Measurements from ENCODE around the gene PSME2. TPM values are rescaled to one million over a fixed set of nuclear protein-coding genes. Genes with fewer than 3 reads are reported as not detected.
A peak's percentile ranks its signal among the peaks of the same experiment; 100 is the strongest.

Gene PSME2
- total and polyA plus RNA-seq, 9 of the 15 experiments (the other 6 are each of a cell fraction or from before 2014, with no cell fraction given) = 111 to 579 (median 159) TPM

GRCh38 chr14:24113379-24113800, 33.0 kb downstream of the PSME2 start:
- FAIRE-seq (no peak), DNase-seq (ENCODE audit: extremely low read depth in 1 of 4, low spot score in 3 of 4) (no peak), ATAC-seq (peak; percentile 8)
- H3K36me3 ChIP-seq (ENCODE audit: control insufficient read depth, insufficient read depth, low read length) = peaks cover 22% of the 10 kb centered on the region; the same call in 2 of the 3 replicates
- H3K9me3 ChIP-seq (replicated peaks; ENCODE audit: control insufficient read depth, insufficient read depth, low read depth, low read length) = no peaks in the 10 kb centered on the region
- peak overlapping the region; percentile 51 for H3K4me3 ChIP-seq
- POLR2A ChIA-PET = interaction anchor here (0.7 to 5.0 kb wide), 11 partner anchors 8 to 194 kb away, joined by 3 to 38 read pairs (median 5); partner anchors contain the start of genes CHMP4A, EMC9, PCK2 and PSME1
- CTCF ChIA-PET (ENCODE audit: low intra/inter-chr PET ratio) = no interaction called here
- no peaks in the 10 kb centered on the region for H3K9me1 ChIP-seq (ENCODE audit: control insufficient read depth, insufficient read depth, low read length)
- H2AFZ ChIP-seq (ENCODE audit: low read depth, low read length) = peak overlapping the region; percentile 87
- H4K20me1 ChIP-seq (replicated peaks; ENCODE audit: control insufficient read depth, insufficient read depth, low read length) = no peaks in the 10 kb centered on the region
- H3K27ac ChIP-seq (ENCODE audit: extremely low read depth, low read depth, low read length) = peak overlapping the region; percentile 95
- intact Hi-C loops (cut with micrococcal nuclease) = no loop called here
- H3K4me1 ChIP-seq (replicated peaks in 1 of 2; ENCODE audit: control insufficient read depth in 2 of 2, insufficient read depth in 2 of 2, low read length in 2 of 2) = peaks cover 10 to 13% of the 10 kb centered on the region in 2 experiments; a peak in 4 of 5 replicates
- 8% methylated on average over 14 of the region's 15 CpGs for WGBS (ENCODE audit: insufficient coverage, low coverage, missing lambda C conversion rate)
- H3K79me2 ChIP-seq (ENCODE audit: control insufficient read depth, insufficient read depth, low read length) = peaks cover 18% of the 10 kb centered on the region
- H3K9ac ChIP-seq (ENCODE audit: insufficient read depth in 1 of 2, low read depth in 2 of 2, low read length in 2 of 2) = peak overlapping the region; percentile 89 to 97
- in situ Hi-C loops (cut with MboI) = no loop called here
- BruUV-seq (replicated peaks) = TSS peak; percentile 91
- TF ChIP-seq HNRNPLL (IDR thresholded peaks at IDR 0.05; ENCODE audit: low read depth, low read length, poor library complexity, severe bottlenecking) (no peak), ZKSCAN1 (IDR thresholded peaks at IDR 0.05; ENCODE audit: low read depth, low read length) (no peak), SMARCE1 (IDR thresholded peaks at IDR 0.05) (no peak), EHMT2 (IDR thresholded peaks at IDR 0.05) (no peak), MEF2A (IDR thresholded peaks at IDR 0.05; ENCODE audit: control insufficient read depth, low read depth, low read length) (no peak), COPS2 (conservative IDR thresholded peaks at IDR 0.05) (no peak), TCFL5 (CRISPR knock-in tag; conservative IDR thresholded peaks at IDR 0.05) (no peak), ZNF184 (CRISPR knock-in tag; IDR thresholded peaks at IDR 0.05) (no peak), HES1 (IDR thresholded peaks at IDR 0.05; ENCODE audit: low read depth) (no peak), TSC22D4 (tag; IDR thresholded peaks at IDR 0.05) (no peak), FOSL1 (tag; conservative IDR thresholded peaks at IDR 0.05) (no peak), TOE1 (IDR thresholded peaks at IDR 0.05; ENCODE audit: borderline replicate concordance) (no peak), TOE1 (CRISPR knock-in tag; IDR thresholded peaks at IDR 0.05; ENCODE audit: borderline replicate concordance, low read depth) (no peak), ZNF444 (CRISPR knock-in tag; IDR thresholded peaks at IDR 0.05) (no peak)
- TF ChIP-seq, protein P1, sequence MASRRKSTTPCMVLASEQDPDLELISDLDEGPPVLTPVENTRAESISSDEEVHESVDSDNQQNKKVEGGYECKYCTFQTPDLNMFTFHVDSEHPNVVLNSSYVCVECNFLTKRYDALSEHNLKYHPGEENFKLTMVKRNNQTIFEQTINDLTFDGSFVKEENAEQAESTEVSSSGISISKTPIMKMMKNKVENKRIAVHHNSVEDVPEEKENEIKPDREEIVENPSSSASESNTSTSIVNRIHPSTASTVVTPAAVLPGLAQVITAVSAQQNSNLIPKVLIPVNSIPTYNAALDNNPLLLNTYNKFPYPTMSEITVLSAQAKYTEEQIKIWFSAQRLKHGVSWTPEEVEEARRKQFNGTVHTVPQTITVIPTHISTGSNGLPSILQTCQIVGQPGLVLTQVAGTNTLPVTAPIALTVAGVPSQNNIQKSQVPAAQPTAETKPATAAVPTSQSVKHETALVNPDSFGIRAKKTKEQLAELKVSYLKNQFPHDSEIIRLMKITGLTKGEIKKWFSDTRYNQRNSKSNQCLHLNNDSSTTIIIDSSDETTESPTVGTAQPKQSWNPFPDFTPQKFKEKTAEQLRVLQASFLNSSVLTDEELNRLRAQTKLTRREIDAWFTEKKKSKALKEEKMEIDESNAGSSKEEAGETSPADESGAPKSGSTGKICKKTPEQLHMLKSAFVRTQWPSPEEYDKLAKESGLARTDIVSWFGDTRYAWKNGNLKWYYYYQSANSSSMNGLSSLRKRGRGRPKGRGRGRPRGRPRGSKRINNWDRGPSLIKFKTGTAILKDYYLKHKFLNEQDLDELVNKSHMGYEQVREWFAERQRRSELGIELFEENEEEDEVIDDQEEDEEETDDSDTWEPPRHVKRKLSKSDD (conservative IDR thresholded peaks at IDR 0.05; ENCODE audit: low read length) = no peak
- peak overlapping the region; percentile 94 for H3K4me2 ChIP-seq (ENCODE audit: insufficient read depth, low read length)
- H3K27me3 ChIP-seq (ENCODE audit: control insufficient read depth in 2 of 2, insufficient read depth in 2 of 2, low read length in 2 of 2) = no peaks in the 10 kb centered on the region

Data from K562 (cell line).